K562 (cell line): ENCODE results near the gene MPC2. TPM values are rescaled to one million over a fixed set of nuclear protein-coding genes. Genes with fewer than 3 reads are reported as not detected.

Experiments used
- ARNT ChIP-seq, 2 experiments: fragments of 450-650 bp; IDR thresholded peaks; 2 replicates each; pipeline ENCODE4 v1.6.1; 2016; ENCODE audit warnings: mild to moderate bottlenecking in 1 of 2
- CXXC5 ChIP-seq: fragments of 250-450 bp; sonication (Bioruptor Pico); IDR thresholded peaks from 2 replicates; pipeline ENCODE4 v1.8.0; 2022; ENCODE audit warnings: inconsistent platforms, mild to moderate bottlenecking, moderate library complexity
- DPF2 ChIP-seq: fragments of 450-650 bp; IDR thresholded peaks from 2 replicates; pipeline ENCODE4 v1.6.1; 2016
- HDAC1 ChIP-seq, 2 experiments: fragments of 450-650 bp; IDR thresholded peaks; 2 replicates each; pipeline ENCODE4 v1.6.1; 2016 to 2017; ENCODE audit warnings: inconsistent platforms in 1 of 2, mild to moderate bottlenecking in 1 of 2, moderate library complexity in 1 of 2
- HMGN3 ChIP-seq: IDR thresholded peaks from 2 replicates; pipeline ENCODE4 v1.6.1; 2011; ENCODE audit warnings: borderline replicate concordance, low read depth, mild to moderate bottlenecking, mixed read lengths, low read length; ENCODE audit not compliant: insufficient read length; ENCODE audit errors: extremely low read depth
- MYNN ChIP-seq, 2 experiments: sonication (generic); formaldehyde crosslinking in 1 of 2; IDR thresholded peaks; 2 replicates each; pipeline versions ENCODE4 v1.5.0 to v1.6.1; 2016 to 2020; ENCODE audit warnings: antibody characterized with exemption in 1 of 2, missing genetic modification reagents in 1 of 2
- NONO ChIP-seq, 2 experiments: fragments of 200-400 bp in 1 of 2; fragments of 450-650 bp in 1 of 2; formaldehyde crosslinking in 1 of 2; IDR thresholded peaks; 2 replicates each; pipeline ENCODE4 v1.6.1; 2017; ENCODE audit warnings: low read depth in 2 of 2, mild to moderate bottlenecking in 2 of 2, moderate library complexity in 2 of 2, low read length in 1 of 2
- RBM34 ChIP-seq: fragments of 200-400 bp; formaldehyde crosslinking; IDR thresholded peaks from 2 replicates; pipeline ENCODE4 v1.6.1; 2018; ENCODE audit warnings: low read length, borderline replicate concordance; ENCODE audit not compliant: insufficient read depth
- RFX5 ChIP-seq: IDR thresholded peaks from 2 replicates; pipeline ENCODE4 v1.6.1; 2011; ENCODE audit warnings: low read depth, mild to moderate bottlenecking, improper control_type of control experiment, low read length
- SAP30 ChIP-seq: fragments of 200-600 bp; sonication (generic); IDR thresholded peaks from 2 replicates; pipeline ENCODE4 v1.6.1; 2012; ENCODE audit warnings: borderline replicate concordance, low read depth, mild to moderate bottlenecking, moderate library complexity, low read length, control low read depth, inconsistent platforms; ENCODE audit not compliant: insufficient read depth, poor library complexity, severe bottlenecking
- SMARCE1 ChIP-seq: fragments of 450-650 bp; IDR thresholded peaks from 2 replicates; pipeline ENCODE4 v1.7.1; 2016; ENCODE audit warnings: mild to moderate bottlenecking
- ZFP36 ChIP-seq: fragments of 150-350 bp; IDR thresholded peaks from 2 replicates; pipeline ENCODE4 v1.6.1; 2018; ENCODE audit warnings: low read length, low read depth; ENCODE audit not compliant: partially characterized antibody
- ZKSCAN1 ChIP-seq: fragments of 150-350 bp; IDR thresholded peaks from 2 replicates; pipeline ENCODE4 v1.6.1; 2016; ENCODE audit warnings: low read depth, low read length
- ZNF263 ChIP-seq: sonication (generic); formaldehyde crosslinking; IDR thresholded peaks from 2 replicates; pipeline ENCODE4 v1.8.0; 2022; ENCODE audit warnings: mild to moderate bottlenecking, missing genetic modification reagents, borderline replicate concordance
- ZNF707 ChIP-seq: fragments of 250-450 bp; sonication (Bioruptor Pico); conservative IDR thresholded peaks from 2 replicates; pipeline ENCODE4 v1.8.0; 2022; ENCODE audit warnings: inconsistent platforms, mild to moderate bottlenecking, moderate library complexity
- ZSCAN32 ChIP-seq: fragments of 450-650 bp; formaldehyde crosslinking; IDR thresholded peaks from 2 replicates; pipeline ENCODE4 v1.4.0; 2020; ENCODE audit warnings: mild to moderate bottlenecking, moderate library complexity
- polyA plus RNA-seq, 8 experiments: library from polyadenylated mRNA; depleted of rRNA in 4 of 8; stranded (reverse) in 5 of 8; unstranded in 3 of 8; fragments of >200 nt; fragmentation: Nextera tagmentation in 2 of 8; fragmentation: Illumina TruSeq in 1 of 8; extraction: Ambion mirVana in 2 of 8; extraction: Trizol in 1 of 8; gene quantifications; 2 replicates each; pipeline versions ENCODE4 v1.2.1 to v1.2.3, GENCODE V29; 2011 to 2014; ENCODE audit warnings: inconsistent platforms in 1 of 8, missing spikeins in 1 of 8
- total RNA-seq, 7 experiments: library from RNA; depleted of rRNA in 6 of 7; stranded (reverse); fragments of >200 nt in 6 of 7; fragmentation: Illumina TruSeq in 2 of 7; extraction: Trizol in 2 of 7; gene quantifications; 2 replicates each; pipeline versions ENCODE4 v1.2.1 to v1.2.3, GENCODE V29; 2011 to 2021; ENCODE audit warnings: low replicate concordance in 1 of 7
- TF ChIP-seq, protein P1 (sequence below): fragments of 250-450 bp; sonication (Bioruptor Pico); IDR thresholded peaks from 2 replicates; pipeline ENCODE4 v1.8.0; 2022; ENCODE audit warnings: moderate library complexity, mild to moderate bottlenecking, inconsistent platforms
- TF ChIP-seq, protein P2 (sequence below): sonication (generic); formaldehyde crosslinking; IDR thresholded peaks from 2 replicates; pipeline ENCODE4 v1.8.0; 2022; ENCODE audit warnings: missing genetic modification reagents, mild to moderate bottlenecking, moderate library complexity, borderline replicate concordance
- TF ChIP-seq, protein P3 (sequence below): fragments of 450-650 bp; formaldehyde crosslinking; IDR thresholded peaks from 2 replicates; pipeline ENCODE4 v1.4.0; 2020; ENCODE audit warnings: mild to moderate bottlenecking, moderate library complexity
- TF ChIP-seq, protein P4 (sequence below): sonication (generic); formaldehyde crosslinking; IDR thresholded peaks from 2 replicates; pipeline ENCODE4 v1.8.1; 2023; ENCODE audit warnings: mild to moderate bottlenecking, missing genetic modification reagents

The MPC2 gene
- total and polyA plus RNA-seq, 9 of the 15 experiments (the other 6 are each of a cell fraction or from before 2014, with no cell fraction given) = 70.7 to 179 (median 144) TPM

- TF ChIP-seq RFX5 (no peak), ARNT (IDR thresholded peaks at IDR 0.05) (no peak), HMGN3 (no peak), ZFP36 (no peak), CXXC5 (CRISPR knock-in tag) (no peak), ZNF707 (CRISPR knock-in tag) (no peak), RBM34 (no peak), ZKSCAN1 (no peak), MYNN (IDR thresholded peaks at IDR 0.05) (no peak), MYNN (CRISPR knock-in tag; IDR thresholded peaks at IDR 0.05) (no peak), ZSCAN32 (CRISPR knock-in tag) (no peak), SMARCE1 (0 out of 2 replicates have a peak, but pooled peaks have one; percentile 2), NONO (IDR thresholded peaks at IDR 0.05; ENCODE audit: low read depth in 2 of 2, low read length in 1 of 2) (no peak), HDAC1 (IDR thresholded peaks at IDR 0.05) (no peak; a peak in 1 of 4 replicates), ZNF263 (CRISPR knock-in tag) (no peak), DPF2 (peak; percentile 40; the same call in 1 of the 2 replicates), SAP30 (no peak)
- TF ChIP-seq, protein P1, sequence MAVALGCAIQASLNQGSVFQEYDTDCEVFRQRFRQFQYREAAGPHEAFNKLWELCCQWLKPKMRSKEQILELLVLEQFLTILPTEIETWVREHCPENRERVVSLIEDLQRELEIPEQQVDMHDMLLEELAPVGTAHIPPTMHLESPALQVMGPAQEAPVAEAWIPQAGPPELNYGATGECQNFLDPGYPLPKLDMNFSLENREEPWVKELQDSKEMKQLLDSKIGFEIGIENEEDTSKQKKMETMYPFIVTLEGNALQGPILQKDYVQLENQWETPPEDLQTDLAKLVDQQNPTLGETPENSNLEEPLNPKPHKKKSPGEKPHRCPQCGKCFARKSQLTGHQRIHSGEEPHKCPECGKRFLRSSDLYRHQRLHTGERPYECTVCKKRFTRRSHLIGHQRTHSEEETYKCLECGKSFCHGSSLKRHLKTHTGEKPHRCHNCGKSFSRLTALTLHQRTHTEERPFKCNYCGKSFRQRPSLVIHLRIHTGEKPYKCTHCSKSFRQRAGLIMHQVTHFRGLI = no peak
- TF ChIP-seq, protein P2, sequence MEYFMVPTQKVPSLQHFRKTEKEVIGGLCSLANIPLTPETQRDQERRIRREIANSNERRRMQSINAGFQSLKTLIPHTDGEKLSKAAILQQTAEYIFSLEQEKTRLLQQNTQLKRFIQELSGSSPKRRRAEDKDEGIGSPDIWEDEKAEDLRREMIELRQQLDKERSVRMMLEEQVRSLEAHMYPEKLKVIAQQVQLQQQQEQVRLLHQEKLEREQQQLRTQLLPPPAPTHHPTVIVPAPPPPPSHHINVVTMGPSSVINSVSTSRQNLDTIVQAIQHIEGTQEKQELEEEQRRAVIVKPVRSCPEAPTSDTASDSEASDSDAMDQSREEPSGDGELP (CRISPR knock-in tag) = no peak
- TF ChIP-seq, protein P3, sequence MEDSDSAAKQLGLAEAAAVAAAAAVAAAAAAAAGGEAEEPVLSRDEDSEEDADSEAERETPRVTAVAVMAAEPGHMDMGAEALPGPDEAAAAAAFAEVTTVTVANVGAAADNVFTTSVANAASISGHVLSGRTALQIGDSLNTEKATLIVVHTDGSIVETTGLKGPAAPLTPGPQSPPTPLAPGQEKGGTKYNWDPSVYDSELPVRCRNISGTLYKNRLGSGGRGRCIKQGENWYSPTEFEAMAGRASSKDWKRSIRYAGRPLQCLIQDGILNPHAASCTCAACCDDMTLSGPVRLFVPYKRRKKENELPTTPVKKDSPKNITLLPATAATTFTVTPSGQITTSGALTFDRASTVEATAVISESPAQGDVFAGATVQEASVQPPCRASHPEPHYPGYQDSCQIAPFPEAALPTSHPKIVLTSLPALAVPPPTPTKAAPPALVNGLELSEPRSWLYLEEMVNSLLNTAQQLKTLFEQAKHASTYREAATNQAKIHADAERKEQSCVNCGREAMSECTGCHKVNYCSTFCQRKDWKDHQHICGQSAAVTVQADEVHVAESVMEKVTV (CRISPR knock-in tag) = no peak
- TF ChIP-seq, protein P4, sequence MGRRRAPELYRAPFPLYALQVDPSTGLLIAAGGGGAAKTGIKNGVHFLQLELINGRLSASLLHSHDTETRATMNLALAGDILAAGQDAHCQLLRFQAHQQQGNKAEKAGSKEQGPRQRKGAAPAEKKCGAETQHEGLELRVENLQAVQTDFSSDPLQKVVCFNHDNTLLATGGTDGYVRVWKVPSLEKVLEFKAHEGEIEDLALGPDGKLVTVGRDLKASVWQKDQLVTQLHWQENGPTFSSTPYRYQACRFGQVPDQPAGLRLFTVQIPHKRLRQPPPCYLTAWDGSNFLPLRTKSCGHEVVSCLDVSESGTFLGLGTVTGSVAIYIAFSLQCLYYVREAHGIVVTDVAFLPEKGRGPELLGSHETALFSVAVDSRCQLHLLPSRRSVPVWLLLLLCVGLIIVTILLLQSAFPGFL = no peak
Observed at GRCh38 chr1:167928457-167928852, 8.4 kb downstream of the MPC2 start (continued).
